ENCODE measurements around the gene TET1. TPM values are rescaled to one million over a fixed set of nuclear protein-coding genes. Genes with fewer than 3 reads are reported as not detected.

TET1 gene
- total and polyA plus RNA-seq, 4 donors = 0.06 to 2.1 (median 0.75) TPM

DNA sequence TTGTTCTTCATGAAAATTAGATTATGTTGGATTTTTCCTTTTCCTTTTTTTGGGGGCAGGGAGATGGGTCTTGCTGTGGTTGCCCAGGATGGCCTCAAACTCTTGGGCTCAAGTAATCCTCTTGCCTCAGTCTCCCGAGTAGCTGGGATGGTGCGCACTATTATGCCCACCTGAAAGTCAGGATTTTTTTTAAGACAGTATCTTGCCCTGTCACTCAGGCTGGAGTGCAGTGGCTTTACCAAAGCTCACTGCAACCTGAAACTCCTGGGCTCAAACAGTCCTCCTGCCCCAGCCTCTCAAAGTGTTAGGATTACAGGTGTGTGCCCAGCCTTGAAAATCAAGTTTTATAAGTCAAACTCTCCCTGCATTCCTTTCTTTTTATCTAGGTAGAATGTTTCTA lies 1.7 kb upstream of the TET1 start:
- H3K27me3 ChIP-seq (ENCODE audit: control insufficient read depth in 4 of 4, insufficient read depth in 4 of 4, low read length in 3 of 4) = no peaks in the 10 kb centered on the region
- no peaks in the 10 kb centered on the region for H3K36me3 ChIP-seq (ENCODE audit: control insufficient read depth in 4 of 4, insufficient read depth in 3 of 4, low read depth in 1 of 4, low read length in 3 of 4)
- no peak for DNase-seq (ENCODE audit: low spot score)
- no peaks in the 10 kb centered on the region for H3K9me3 ChIP-seq (ENCODE audit: control insufficient read depth in 4 of 4, low read length in 3 of 4)
- no peak overlapping the region for H3K9ac ChIP-seq (ENCODE audit: low read depth in 1 of 2, low read length in 2 of 2)
- peaks cover 0 to 15% (median 9%) of the 10 kb centered on the region in 4 donors for H3K4me1 ChIP-seq (ENCODE audit: control insufficient read depth in 4 of 4, insufficient read depth in 4 of 4, low read length in 3 of 4)
- 97% methylated on average over 2 of the region's 2 CpGs for WGBS
- no peak overlapping the region for H3K4me3 ChIP-seq (ENCODE audit: low read depth in 1 of 3, low read length in 3 of 3)
- H3K27ac ChIP-seq (ENCODE audit: low read depth in 1 of 2, low read length in 2 of 2) = no peak overlapping the region
- TF ChIP-seq TAF1 (conservative IDR thresholded peaks at IDR 0.05) (no peak), RXRA (IDR thresholded peaks at IDR 0.05) (no peak), SP1 (IDR thresholded peaks at IDR 0.05) (no peak), JUND (IDR thresholded peaks at IDR 0.05) (no peak), EGR1 (IDR thresholded peaks at IDR 0.05; ENCODE audit: low read depth in 2 of 2) (no peak), NR2F2 (IDR thresholded peaks at IDR 0.05) (no peak), FOXA1 (IDR thresholded peaks at IDR 0.05) (no peak), RAD21 (IDR thresholded peaks at IDR 0.05) (no peak), HNF4G (IDR thresholded peaks at IDR 0.05) (no peak), YY1 (IDR thresholded peaks at IDR 0.05) (no peak), GABPA (IDR thresholded peaks at IDR 0.05 in 1 of 2, conservative IDR thresholded peaks at IDR 0.05 in 1 of 2) (no peak), FOXA2 (IDR thresholded peaks at IDR 0.05) (no peak), HNF4A (conservative IDR thresholded peaks at IDR 0.05) (no peak)
- TF ChIP-seq, protein P1, sequence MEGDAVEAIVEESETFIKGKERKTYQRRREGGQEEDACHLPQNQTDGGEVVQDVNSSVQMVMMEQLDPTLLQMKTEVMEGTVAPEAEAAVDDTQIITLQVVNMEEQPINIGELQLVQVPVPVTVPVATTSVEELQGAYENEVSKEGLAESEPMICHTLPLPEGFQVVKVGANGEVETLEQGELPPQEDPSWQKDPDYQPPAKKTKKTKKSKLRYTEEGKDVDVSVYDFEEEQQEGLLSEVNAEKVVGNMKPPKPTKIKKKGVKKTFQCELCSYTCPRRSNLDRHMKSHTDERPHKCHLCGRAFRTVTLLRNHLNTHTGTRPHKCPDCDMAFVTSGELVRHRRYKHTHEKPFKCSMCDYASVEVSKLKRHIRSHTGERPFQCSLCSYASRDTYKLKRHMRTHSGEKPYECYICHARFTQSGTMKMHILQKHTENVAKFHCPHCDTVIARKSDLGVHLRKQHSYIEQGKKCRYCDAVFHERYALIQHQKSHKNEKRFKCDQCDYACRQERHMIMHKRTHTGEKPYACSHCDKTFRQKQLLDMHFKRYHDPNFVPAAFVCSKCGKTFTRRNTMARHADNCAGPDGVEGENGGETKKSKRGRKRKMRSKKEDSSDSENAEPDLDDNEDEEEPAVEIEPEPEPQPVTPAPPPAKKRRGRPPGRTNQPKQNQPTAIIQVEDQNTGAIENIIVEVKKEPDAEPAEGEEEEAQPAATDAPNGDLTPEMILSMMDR (IDR thresholded peaks at IDR 0.05; ENCODE audit: low read depth, low read length, missing input control) = no peak
- TF ChIP-seq, protein P2, sequence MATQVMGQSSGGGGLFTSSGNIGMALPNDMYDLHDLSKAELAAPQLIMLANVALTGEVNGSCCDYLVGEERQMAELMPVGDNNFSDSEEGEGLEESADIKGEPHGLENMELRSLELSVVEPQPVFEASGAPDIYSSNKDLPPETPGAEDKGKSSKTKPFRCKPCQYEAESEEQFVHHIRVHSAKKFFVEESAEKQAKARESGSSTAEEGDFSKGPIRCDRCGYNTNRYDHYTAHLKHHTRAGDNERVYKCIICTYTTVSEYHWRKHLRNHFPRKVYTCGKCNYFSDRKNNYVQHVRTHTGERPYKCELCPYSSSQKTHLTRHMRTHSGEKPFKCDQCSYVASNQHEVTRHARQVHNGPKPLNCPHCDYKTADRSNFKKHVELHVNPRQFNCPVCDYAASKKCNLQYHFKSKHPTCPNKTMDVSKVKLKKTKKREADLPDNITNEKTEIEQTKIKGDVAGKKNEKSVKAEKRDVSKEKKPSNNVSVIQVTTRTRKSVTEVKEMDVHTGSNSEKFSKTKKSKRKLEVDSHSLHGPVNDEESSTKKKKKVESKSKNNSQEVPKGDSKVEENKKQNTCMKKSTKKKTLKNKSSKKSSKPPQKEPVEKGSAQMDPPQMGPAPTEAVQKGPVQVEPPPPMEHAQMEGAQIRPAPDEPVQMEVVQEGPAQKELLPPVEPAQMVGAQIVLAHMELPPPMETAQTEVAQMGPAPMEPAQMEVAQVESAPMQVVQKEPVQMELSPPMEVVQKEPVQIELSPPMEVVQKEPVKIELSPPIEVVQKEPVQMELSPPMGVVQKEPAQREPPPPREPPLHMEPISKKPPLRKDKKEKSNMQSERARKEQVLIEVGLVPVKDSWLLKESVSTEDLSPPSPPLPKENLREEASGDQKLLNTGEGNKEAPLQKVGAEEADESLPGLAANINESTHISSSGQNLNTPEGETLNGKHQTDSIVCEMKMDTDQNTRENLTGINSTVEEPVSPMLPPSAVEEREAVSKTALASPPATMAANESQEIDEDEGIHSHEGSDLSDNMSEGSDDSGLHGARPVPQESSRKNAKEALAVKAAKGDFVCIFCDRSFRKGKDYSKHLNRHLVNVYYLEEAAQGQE (IDR thresholded peaks at IDR 0.05) = no peak
- TF ChIP-seq, protein P3, sequence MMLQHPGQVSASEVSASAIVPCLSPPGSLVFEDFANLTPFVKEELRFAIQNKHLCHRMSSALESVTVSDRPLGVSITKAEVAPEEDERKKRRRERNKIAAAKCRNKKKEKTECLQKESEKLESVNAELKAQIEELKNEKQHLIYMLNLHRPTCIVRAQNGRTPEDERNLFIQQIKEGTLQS (IDR thresholded peaks at IDR 0.05) = no peak
- TF ChIP-seq, protein P4, sequence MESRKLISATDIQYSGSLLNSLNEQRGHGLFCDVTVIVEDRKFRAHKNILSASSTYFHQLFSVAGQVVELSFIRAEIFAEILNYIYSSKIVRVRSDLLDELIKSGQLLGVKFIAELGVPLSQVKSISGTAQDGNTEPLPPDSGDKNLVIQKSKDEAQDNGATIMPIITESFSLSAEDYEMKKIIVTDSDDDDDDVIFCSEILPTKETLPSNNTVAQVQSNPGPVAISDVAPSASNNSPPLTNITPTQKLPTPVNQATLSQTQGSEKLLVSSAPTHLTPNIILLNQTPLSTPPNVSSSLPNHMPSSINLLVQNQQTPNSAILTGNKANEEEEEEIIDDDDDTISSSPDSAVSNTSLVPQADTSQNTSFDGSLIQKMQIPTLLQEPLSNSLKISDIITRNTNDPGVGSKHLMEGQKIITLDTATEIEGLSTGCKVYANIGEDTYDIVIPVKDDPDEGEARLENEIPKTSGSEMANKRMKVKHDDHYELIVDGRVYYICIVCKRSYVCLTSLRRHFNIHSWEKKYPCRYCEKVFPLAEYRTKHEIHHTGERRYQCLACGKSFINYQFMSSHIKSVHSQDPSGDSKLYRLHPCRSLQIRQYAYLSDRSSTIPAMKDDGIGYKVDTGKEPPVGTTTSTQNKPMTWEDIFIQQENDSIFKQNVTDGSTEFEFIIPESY (IDR thresholded peaks at IDR 0.05) = no peak
- TF ChIP-seq, protein P5, sequence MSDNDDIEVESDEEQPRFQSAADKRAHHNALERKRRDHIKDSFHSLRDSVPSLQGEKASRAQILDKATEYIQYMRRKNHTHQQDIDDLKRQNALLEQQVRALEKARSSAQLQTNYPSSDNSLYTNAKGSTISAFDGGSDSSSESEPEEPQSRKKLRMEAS (IDR thresholded peaks at IDR 0.05) = no peak
